OCI-LY3 (cell line): ENCODE results near the gene CADPS2.

Experiments
- EZH2phosphoT487 ChIP-seq: fragments of 200-600 bp; shearing (Covaris generic); IDR thresholded peaks from 2 replicates; pipeline ENCODE4 v1.6.1; 2018; ENCODE audit warnings: antibody characterized with exemption, mixed run types, low read depth
- TF ChIP-seq, protein P1 (sequence below): fragments of 200-600, 300-600 bp; sonication (generic); IDR thresholded peaks from 2 replicates; pipeline ENCODE4 v1.5.1; 2014; ENCODE audit warnings: antibody characterized with exemption, low read length, low read depth

DNA sequence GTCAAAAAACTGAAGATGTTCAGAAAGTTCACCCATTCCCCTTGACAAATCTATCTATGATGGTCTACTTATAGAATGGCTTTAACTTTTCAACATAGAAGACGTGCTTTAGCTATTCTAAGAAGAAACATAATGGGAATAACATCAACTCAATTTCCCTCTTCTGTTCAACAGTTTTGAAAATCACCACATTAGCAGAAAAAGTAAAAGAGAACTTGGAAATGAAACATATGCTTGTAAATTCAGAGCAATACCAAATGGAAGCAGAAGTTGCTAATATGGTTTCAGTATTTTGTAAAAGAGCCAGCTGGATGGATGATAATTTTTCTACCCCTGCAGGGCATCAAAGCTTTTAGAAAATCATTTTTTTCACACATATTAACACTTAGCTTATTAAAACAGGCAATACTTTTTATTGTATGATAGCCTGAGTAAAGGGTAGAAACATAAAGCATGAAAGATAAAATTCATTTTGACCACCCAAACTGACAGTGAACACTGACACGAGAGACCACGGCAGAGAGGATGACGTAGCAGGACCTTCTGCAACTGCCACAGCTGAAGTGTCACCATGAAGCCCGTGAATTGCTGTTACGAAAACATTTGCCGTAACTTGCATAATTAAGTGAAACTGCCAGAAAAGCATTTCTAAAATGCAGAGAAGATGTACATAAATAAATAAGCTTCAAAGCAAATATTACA, 542.5 kb downstream of the CADPS2 start:
- TF ChIP-seq, protein P1, sequence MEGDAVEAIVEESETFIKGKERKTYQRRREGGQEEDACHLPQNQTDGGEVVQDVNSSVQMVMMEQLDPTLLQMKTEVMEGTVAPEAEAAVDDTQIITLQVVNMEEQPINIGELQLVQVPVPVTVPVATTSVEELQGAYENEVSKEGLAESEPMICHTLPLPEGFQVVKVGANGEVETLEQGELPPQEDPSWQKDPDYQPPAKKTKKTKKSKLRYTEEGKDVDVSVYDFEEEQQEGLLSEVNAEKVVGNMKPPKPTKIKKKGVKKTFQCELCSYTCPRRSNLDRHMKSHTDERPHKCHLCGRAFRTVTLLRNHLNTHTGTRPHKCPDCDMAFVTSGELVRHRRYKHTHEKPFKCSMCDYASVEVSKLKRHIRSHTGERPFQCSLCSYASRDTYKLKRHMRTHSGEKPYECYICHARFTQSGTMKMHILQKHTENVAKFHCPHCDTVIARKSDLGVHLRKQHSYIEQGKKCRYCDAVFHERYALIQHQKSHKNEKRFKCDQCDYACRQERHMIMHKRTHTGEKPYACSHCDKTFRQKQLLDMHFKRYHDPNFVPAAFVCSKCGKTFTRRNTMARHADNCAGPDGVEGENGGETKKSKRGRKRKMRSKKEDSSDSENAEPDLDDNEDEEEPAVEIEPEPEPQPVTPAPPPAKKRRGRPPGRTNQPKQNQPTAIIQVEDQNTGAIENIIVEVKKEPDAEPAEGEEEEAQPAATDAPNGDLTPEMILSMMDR: no peak
- TF ChIP-seq EZH2phosphoT487: no peak
